ENCODE data around the gene METAP2.
"Not testable (repeated sequence)": the region's sequence is repeated elsewhere in the genome, so short reads cannot be mapped to it uniquely, and the experiment has no call there.

The METAP2 gene

DNA sequence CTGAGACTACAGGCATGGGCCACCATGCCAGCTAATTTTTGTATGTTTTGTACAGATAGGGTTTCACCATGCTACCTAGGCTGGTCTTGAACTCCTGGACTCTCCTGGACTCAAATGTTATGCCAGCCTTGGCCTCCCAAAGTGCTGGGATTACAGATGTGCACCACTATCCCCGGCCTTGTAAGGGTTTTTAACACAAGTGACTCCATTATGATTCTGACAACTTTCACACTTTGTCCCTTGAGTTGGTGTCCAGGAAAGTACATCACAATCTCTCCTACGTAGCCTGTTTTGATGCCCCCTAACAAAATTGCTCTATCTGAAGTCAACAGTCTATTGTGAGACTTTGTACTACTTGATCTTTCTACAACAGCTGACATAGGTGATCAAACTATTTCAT lies 11.4 kb upstream of the METAP2 start:
- no peak for DNase-seq (ENCODE audit: low read depth)

DNA sequence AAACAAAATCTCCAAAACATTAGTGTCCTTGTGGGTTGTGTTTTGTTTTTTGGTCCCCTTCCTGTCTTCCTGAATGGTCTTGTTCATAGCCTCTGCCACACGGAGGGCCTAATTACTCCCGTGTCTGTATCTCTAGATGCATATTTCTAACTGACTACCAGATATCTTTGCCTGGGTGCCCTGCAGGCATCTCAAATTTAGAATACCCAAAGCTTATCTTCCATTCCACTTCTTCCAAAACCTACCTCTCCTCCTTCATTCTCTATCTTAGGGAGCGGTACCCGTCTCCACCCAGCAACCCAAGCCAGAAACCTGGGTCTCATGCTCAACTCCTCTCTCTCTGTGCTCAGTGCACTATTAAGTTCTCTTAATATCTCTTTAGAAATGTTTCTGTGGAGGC lies 10.9 kb upstream of the METAP2 start:
- no peak for DNase-seq (ENCODE audit: low read depth)

DNA sequence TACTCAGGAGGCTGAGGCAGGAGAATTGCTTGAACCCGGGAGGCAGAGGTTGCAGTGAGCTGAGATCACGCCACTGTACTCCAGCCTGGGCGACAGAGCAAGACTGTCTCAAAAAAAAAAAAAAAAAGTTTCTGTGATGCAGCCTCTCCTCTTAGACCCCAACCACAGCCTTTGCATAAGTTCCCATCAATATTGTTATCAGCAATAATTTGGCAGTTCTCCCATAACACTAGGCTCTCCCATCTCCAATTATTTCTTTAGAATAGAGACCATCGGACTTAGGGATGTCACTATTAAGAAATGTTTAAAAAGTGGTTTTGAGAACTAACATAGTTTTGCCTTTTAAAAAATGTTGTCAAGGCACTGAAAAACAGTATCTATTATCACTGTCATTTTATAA lies 10.2 kb upstream of the METAP2 start:
- DNase-seq (ENCODE audit: low read depth), result not testable (repeated sequence)

DNA sequence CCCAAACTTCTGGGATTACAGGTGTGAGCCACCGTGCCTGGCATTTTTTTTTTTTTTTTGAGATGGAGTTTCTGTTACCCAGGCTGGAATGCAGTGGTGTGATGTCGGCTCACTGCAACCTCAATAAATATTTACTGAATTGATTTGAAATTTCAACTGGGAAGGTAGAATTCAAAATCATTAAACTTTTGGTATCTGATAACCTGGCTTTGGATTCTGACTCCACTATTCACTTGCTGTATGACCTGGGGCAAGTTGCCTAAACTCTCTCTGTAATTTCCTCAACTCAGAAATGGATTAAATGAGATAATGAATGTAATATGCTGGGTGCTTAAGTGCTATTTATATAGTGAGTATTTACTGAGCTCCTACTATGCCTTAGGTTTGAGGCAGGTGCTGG lies 8.7 kb upstream of the METAP2 start:
- DNase-seq (ENCODE audit: low read depth), result no peak

DNA sequence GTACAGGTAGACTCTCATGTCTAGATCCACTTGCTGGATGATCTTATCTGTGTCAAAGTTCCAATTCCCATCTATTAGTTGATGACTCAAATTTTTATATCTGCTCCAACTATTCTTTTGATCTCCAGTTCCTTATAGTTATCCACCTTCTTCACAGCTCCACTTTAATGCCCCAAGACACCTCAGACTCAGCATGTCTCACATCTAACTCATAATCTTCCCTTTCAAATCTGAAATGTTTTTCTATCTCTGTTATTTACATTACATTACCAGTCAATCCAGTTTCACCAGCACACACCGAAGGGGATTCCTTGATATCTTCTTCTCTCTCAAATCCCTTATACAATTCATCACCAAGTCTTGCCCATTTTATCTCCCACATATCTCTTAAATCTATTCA lies 3.7 kb upstream of the METAP2 start:
- no peak for DNase-seq (ENCODE audit: low read depth)

DNA sequence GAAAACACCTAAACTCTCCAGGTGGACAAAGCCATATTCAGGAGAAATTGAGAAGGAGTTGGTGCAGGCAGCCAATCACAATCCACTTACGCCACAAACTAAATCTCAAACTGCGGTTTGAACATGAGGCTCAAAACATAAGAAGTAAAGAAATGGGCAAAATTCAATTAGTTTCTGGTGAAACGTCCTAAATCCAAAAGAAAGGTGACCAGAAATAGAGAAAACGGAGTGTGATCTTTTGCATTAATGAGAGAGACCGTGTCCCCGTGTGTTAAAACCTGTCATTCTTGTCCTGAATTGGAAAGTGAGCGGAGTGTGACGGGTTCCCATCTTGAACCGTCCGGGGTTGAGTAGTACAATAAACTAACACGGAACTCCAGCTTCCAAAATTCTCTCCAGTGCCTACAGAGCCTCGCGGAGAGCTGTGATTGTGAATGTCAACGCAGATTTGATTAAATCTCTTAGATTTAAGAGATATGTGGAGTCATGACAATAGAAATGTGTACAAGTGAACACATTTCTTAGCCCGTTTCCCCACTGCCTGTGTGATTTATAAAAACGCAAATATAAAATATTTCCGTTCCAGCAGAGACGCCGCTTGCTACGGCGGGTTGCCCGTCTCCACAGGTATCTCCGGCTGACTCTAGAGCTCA lies 595 bp upstream of the METAP2 start:
- DNase-seq (ENCODE audit: low read depth), result peak; percentile 63

DNA sequence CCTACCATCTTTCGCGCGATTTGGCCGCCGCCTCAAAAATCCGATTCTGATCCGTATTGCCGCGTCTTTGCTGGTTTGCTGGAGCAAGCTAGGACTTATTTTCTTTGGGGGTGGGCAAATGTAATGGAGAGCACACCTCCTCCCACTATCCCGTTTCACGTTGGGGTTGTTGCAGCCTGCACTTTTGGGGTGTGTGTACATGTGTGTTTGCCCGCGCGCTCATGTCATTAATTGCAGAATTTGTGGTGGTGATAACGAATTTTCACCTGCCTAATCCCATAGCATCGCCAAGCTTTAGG lies 657 bp downstream of the METAP2 start:
- DNase-seq (ENCODE audit: low read depth), result no peak

DNA sequence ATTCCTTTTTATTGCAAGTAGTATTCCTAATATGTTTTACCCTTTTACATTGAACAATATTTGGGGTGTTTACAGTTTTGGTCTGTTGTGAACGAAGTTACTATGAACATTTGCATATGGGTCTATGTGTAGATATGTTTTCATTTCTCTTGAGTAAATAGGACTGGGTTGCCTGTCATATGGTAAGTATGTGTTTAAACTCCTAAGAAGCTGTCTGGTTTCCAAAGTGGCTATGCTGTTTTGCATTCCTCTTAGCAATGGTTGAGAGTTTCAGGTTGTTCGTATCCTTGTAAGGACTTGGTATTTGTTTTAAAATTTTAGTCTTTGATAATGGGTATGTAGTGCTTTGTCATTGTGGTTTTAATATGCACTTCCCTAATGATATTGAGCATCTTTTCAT lies 6.3 kb downstream of the METAP2 start:
- no peak for DNase-seq (ENCODE audit: low read depth)

DNA sequence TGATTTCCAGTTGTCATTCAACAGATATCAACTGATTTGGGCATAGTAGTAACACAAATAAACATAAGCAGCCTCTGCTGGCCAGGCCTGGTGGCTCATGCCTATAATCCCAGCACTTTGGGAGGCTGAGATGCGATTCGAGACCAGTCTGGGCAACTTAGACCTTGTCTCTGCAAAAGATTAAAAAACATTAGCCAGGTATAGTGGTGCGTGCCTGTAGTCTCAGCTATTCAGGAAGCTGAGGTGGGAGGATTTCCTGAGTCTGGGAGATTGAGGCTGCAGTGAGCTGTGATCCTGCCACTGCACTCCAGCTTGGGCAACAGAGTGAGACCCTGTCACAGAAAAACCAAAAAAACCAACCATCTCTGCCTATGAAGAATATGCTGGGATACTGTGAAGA lies 7.1 kb downstream of the METAP2 start:
- DNase-seq (ENCODE audit: low read depth), result no peak

DNA sequence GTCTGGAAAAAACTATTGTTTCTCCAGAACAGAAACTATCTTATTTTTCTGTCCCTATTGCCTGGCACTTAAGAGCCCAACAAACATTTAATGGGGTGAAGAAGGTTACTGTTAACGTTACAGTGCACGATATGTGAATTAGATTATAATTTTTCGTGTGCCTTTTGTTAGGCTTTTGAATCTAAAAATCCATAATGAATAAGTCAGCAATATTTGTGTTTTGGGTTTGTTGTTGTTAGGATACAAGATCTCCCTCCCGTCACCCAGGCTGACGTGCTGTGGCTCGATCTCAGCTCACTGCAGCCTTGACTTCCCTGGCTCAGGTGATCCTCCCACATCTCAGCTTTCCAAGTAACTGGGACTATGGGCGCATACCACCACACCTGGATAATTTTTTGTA lies 7.9 kb downstream of the METAP2 start:
- DNase-seq (ENCODE audit: low read depth), result no peak

DNA sequence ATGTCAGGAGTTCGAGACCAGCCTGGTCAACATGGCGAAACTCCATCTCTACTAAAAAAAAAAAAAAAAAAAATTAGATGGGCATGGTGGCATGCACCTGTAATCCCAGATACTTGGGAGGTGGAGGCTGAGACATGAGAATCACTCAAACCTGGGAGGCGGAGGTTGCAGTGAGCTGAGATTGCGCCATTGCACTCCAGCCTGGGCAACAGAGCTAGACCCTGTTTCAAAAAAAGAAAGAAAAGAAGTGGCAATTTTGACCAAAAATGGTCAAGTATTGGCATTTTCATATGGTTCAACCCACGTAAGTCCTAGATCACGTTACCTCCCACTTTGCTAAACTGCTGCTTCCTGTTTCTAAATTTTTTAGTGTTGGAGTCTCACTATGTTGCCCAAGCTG lies 8.6 kb downstream of the METAP2 start:
- DNase-seq (ENCODE audit: low read depth), result not testable (repeated sequence)

DNA sequence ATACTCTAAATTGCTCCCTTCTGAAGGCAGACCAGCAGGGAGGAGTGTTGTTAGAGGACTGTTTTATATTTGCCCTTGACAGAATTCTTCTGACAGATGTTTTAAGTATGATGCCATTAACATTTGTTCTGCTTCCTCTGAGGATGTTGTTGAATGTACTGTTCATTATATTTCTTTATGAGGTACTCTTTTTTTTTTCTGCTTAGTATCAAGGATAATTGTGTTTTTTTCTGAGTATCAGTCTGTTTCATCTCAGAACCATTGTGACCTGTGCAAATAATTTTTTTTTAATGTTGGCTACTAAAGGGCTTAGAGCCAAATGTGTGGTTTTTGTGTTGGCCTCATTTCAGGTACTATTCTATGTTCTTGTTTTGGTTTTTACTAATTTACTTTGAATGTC lies 10.6 kb downstream of the METAP2 start:
- DNase-seq (ENCODE audit: low read depth), result no peak

DNA sequence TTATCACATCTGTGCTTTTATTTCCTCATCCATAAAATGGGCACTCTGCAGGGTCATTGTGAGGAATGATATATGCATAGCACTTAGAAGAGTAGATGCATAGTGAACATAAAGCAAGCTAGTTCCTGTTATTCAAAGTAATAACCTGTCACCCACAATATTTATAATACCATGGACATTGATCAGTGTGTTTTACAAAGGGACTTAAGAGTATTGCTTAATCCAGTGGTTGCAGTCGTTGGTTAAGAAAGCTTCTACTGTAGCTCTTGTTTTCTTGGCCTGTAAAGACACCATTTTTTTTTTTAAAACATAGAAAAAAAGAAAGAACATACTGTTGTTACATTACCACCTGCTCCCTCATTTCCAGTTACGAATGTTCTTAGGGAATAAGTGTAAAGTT lies 13.1 kb downstream of the METAP2 start:
- DNase-seq (ENCODE audit: low read depth), result no peak

DNA sequence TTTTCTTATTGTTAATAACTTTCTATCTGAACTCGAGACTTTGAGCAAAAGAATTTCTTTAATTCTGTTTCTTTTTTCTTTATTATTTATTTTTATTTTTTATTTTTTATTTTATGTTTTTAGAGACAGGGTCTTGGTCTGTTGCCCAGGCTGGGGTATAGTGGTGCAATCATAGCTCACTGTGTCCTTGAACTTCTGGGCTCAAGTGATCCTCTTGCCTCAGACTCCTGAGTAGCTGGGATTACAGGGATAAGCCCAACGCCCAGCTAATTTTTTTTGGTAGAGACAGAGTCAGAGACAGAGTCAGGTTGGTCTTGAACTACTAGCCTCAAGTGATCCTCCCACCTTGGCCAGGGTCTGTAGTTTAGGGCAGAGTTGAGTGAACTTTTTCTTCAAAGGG lies 18.5 kb downstream of the METAP2 start:
- DNase-seq (ENCODE audit: low read depth), result no peak

DNA sequence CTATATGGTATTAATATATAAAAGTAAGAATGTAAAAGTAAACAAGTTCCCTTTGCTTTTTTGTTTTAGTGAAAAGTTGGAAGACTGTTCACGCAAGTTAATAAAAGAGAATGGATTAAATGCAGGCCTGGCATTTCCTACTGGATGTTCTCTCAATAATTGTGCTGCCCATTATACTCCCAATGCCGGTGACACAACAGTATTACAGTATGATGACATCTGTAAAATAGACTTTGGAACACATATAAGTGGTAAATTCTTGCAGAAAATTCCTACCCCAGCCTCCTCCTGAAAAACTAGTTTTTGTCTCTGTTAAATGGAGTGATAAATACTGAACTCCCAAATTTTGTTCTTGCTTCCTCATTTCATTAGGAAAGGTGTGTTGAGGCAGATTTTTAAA lies 20.9 kb downstream of the METAP2 start:
- no peak for DNase-seq (ENCODE audit: low read depth)

DNA sequence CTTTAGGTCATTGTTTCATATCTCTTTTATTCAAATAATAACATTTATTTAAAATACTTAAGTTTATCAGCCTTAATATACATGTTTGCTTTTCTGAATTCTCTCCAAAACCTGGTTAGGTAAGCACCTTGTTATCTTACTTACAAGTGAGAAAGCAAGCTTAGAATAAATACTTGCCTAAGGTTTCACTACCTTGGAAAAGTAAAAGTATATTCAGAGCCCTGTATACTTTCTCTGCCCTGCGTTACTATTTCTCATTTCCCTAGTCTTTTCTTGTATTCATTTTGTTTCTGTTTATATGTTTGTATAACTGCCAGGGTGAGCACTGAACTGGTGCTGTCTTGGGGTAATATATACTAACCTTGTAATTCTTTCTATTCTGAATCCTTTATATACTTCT lies 21.5 kb downstream of the METAP2 start:
- no peak for DNase-seq (ENCODE audit: low read depth)

DNA sequence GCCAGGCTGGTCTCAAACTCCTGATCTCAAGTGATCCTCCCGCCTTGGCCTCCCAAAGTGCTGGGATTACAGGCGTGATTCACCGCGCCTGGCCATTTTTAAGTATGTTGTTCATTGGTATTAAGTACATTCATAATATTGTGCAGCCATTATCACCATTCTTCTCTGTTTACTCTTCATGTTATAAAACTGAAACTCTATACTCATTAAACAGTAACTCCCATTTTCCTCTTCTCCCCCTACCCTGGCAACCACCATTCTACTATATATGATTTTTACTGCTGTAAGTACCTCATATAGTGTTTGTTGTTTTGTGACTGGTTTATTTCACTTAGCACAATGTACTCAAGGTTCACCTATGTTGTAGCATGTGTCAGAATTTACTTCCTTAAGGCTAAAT lies 23.1 kb downstream of the METAP2 start:
- no peak for DNase-seq (ENCODE audit: low read depth)

DNA sequence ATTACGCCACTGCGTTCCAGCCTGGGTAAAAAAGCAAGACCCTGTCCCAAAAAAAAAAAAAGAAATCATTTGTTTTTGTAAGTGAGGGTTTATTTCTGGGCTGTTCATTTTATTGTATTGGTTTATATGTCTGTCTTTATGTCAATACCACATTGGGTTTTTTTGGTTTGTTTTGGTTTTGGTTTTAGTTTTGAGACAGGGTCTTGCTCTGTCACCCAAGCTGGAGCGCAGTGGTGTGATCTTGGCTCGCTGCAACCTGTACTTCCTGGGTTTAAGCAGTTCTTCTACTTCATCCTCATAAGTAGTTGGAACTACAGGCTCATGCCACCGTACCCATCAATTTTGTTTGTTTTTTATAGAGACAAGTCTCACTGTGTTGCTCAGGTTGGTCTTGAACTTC lies 25.0 kb downstream of the METAP2 start:
- no peak for DNase-seq (ENCODE audit: low read depth)

DNA sequence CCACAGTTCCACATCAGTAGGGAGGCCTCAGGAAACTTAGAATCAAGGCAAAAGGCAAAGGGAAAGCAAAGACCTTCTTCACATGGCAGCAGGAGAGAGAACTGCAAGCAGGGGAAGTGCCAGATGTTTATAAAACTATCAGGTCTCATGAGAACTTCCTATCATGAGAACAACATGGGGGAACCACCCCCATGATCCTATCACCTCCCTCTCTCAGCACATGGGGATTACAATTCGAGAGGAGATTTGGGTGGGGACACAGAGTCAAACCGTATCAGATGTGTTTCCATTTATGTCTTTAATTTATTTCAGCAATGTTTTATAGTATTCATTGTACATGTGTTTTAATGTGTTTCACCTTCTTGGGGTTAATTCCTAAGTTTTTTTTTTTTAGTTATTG lies 25.8 kb downstream of the METAP2 start:
- DNase-seq (ENCODE audit: low read depth), result no peak

DNA sequence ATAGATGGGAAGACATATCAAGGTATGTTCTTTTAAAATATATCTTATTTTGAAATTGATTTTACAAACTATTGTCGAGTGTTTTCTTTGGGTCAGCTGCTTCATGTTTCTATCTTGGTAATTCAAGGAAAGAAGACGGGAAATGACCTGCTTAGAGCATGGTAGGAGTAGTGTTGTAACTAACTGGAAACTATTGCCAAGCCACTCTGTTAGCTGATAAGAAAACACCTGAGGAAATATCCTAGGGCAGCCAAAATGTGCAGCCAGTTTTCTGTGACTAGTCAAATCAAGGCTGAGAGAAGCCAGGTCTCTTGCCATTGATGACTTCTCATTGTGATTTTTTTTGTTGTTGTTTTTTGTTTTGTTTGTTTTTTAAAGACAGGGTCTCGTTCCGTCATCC lies 30.2 kb downstream of the METAP2 start:
- DNase-seq (ENCODE audit: low read depth), result no peak

DNA sequence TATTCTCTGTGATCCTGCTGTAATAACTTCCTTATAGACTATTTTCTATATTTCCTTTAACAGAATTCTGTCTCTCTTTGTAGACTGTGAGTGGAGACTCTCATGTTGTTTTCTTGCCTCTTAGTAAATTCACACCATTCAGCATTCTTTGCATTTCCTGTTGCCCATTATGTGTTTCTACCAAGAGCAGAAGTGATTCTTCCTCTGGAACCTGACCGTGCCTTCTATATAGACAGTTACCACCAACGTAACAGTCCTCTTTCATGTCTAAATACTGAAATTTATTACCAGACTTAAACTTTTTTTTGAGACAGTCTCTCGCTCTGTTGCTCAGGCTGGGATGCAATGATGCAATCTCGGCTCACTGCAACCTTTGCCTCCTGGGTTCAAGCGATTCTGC lies 31.1 kb downstream of the METAP2 start:
- DNase-seq (ENCODE audit: low read depth), result no peak

DNA sequence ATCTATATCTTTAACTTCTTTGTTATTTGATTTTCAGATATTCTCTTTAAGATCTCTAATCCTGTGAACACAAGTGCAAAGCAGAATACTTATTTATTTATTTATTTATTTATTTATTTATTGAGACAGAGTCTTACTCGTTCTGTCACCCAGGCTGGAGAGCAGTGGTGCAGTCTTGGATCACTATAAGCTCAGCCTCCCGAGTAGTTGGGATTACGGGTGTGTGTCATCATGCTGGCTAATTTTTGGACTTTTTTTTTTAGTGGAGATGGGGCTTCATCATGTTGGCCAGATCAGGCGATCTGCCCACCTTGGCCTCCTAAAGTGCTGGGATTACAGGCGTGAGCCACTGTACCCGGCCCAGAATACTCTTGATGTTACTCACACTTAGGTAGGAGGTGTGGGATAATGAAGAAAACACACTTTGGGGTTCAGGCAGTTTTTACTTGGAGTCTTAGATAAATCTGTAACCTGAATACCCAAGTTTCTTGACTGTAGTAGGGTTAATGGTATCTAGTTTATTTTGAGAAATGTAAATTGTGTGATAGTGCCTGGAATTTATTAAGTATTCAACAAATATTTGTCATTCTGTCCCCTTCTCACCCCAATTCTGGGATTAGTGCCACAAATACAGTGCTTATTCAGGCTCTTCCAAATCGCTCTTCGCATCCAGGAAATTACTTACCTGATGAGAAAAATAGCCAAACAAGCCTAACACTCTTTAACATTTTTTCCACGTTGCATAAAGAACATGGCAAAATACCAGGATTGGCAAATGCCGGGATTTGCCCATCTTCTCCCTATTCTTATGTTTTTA lies 33.0 kb downstream of the METAP2 start:
- DNase-seq (ENCODE audit: low read depth), result no peak

DNA sequence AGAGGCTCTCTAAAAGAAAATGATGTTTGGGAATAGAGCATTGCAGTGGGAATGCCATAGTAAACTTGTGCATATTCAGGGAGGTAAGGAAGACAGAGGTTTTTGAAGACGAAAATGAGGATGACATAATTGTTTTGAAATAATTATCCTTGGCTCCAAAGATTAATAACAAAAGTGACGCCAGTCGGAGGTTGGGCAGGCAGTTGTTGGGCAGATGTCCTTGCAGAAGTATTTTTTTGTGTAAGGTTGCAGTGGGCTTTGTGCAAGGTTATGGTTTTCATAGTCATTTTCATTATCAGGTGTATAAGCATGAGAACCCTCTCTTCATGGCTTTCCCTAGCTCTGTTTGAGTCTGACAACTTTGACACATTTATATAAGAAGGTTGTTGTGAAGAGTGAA lies 35.3 kb downstream of the METAP2 start:
- no peak for DNase-seq (ENCODE audit: low read depth)

DNA sequence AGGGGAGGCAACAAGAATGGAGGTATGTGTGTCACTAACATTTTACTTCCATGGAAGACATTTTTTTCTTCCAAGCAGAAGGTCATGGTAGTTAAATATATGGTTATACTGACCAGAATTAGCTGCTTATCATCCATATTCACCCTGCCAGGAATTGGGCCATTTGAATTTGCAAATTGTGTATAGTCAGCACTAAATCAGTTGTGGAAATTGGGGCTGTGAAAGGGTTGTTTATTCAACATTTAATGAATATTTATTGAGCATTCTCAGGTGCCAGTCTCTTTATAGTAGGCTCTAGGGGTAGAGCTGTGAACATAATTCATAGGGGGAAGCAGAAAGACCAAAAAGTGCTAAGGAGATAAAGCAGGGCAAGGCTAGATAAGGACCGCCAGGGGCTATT lies 38.0 kb downstream of the METAP2 start:
- no peak for DNase-seq (ENCODE audit: low read depth)

All from ELR (cell line).